ENCODE results near the gene CYP4F8. TPM values are rescaled to one million over a fixed set of nuclear protein-coding genes. Genes with fewer than 3 reads are reported as not detected.

The CYP4F8 gene
- total RNA-seq, 1 experiment from 2014 or later: not detected

- Histone ChIP-seq H4K91ac (ENCODE audit: insufficient read length, low read depth, low read length) (no peak overlapping the region), H2AFZ (ENCODE audit: low read length) (no peak overlapping the region), H2BK15ac (ENCODE audit: low read depth, low read length) (no peak overlapping the region), H3K23me2 (ENCODE audit: insufficient read length, low read depth, low read length, poor library complexity, severe bottlenecking) (no peaks in the 10 kb centered on the region), H3K14ac (ENCODE audit: insufficient read depth, low read length) (no peak overlapping the region), H3K79me2 (ENCODE audit: insufficient read depth, low read length) (no peaks in the 10 kb centered on the region), H3K4me2 (ENCODE audit: insufficient read depth, insufficient read length, low read length) (no peak overlapping the region), H3K27ac (ENCODE audit: insufficient read length, low read depth, low read length) (no peak overlapping the region), H4K5ac (ENCODE audit: insufficient read length, low read depth, low read length) (no peak overlapping the region), H3K9me3 (ENCODE audit: control insufficient read depth, low read depth, low read length) (peaks cover 43% of the 10 kb centered on the region), H2BK120ac (ENCODE audit: low read depth, low read length, poor library complexity, severe bottlenecking) (no peak overlapping the region), H3K79me1 (ENCODE audit: insufficient read depth, low read depth, low read length, poor library complexity, severe bottlenecking) (no peaks in the 10 kb centered on the region), H3K4me1 (ENCODE audit: insufficient read depth, low read length) (no peaks in the 10 kb centered on the region), H4K20me1 (ENCODE audit: control insufficient read depth, insufficient read depth, insufficient read length) (no peaks in the 10 kb centered on the region), H3K18ac (ENCODE audit: insufficient read length, low read depth, low read length) (no peak overlapping the region), H4K8ac (replicated peaks; ENCODE audit: insufficient read length, low read depth, low read length) (no peak overlapping the region), H3K56ac (ENCODE audit: insufficient read length, low read depth, low read length) (no peak overlapping the region), H2BK20ac (ENCODE audit: low read depth, low read length, poor library complexity, severe bottlenecking) (no peak overlapping the region), H2BK5ac (ENCODE audit: insufficient read length, low read length) (no peak overlapping the region), H3K23ac (ENCODE audit: insufficient read length, low read depth, low read length) (no peak overlapping the region), H3T11ph (ENCODE audit: low read length) (no peak overlapping the region), H3K4ac (ENCODE audit: low read depth, low read length) (no peak overlapping the region), H3K9ac (ENCODE audit: extremely low read depth, insufficient read length, low read length) (no peak overlapping the region), H2BK12ac (ENCODE audit: insufficient read length, low read depth, low read length) (no peak overlapping the region), H2AK5ac (ENCODE audit: insufficient read length, low read length) (no peak overlapping the region), H3K27me3 (ENCODE audit: insufficient read depth, low read length) (no peaks in the 10 kb centered on the region)
- peaks cover 69 to 86% of the 10 kb centered on the region in 2 experiments for H3K9me3 Mint-ChIP-seq
- H3K4me1 Mint-ChIP-seq: no peaks in the 10 kb centered on the region
- no peak for TF ChIP-seq CTCF (conservative IDR thresholded peaks at IDR 0.05)
- no peak for DNase-seq
- no peaks in the 10 kb centered on the region; the same call in 1 of the 2 replicates for H3K27me3 Mint-ChIP-seq (ENCODE audit: low read depth)
- no CpG with 5 or more reads among the region's 22 CpGs for WGBS (ENCODE audit: extremely low coverage, insufficient read length, low lambda C conversion rate)
- H3K27ac Mint-ChIP-seq: no peak overlapping the region
- no peak overlapping the region for H3K4me3 Mint-ChIP-seq
- peaks cover 0 to 7% (median 0%) of the 10 kb centered on the region in 3 experiments; a peak in 2 of 7 replicates for H3K36me3 Mint-ChIP-seq (ENCODE audit: insufficient read depth in 1 of 3, low read depth in 3 of 3)
Measured at GRCh38 chr19:15628236-15629002, 13.4 kb downstream of the CYP4F8 start.

Measured in H9 (cell line).